GM19240 (cell line): Measurements from ENCODE around the gene BRINP2.

ENCODE experiments used
- DNase-seq: peaks from one replicate; pipeline ENCODE4 v3.0.0; 2011; ENCODE audit warnings: low spot score; ENCODE audit not compliant: insufficient read length

BRINP2 gene

DNA sequence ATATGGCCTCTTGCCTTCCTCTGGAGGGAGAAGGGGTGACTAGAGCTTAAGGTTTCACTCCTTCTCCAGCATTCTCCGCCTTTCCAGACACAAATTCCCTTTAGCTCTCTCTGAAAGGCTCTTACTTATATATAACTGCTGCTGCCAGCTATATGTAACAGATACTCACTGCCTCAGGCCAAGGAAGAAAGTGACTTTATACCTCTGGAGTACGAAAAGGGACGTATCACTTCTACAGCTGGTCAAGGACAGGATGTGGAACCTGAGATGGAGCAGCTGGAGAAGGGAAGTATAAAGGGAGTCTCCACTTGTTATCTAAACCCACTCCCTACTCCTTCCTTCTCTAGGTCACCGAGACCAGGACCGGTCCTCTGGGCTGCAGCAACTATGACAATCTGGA lies 102.4 kb downstream of the BRINP2 start:
- no peak for DNase-seq

DNA sequence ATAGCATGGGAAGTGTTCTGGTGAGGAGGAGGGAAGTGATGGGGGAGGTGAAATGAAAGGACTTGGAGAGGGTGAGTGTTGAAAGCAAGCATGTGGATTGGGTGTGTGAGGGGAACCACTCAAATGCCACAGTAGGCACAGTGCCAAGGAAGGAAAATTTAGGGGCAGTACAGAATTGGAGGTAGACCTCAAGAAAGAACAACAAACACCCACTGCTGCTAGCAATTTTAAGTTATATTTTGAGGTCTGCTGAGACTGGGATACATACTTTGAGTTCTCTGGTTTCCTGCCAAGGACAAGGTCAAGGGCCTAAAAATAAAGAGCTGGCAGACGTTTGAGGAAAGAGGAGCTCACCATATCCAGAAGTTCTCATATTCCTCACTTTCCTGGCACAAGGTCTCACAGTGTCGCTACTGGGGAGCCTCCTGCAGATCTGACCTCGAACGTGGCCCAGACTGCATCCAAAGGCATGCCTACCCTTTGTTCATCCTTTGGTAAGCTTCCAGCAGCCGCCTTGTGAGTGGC lies 104.0 kb downstream of the BRINP2 start:
- DNase-seq: no peak

DNA sequence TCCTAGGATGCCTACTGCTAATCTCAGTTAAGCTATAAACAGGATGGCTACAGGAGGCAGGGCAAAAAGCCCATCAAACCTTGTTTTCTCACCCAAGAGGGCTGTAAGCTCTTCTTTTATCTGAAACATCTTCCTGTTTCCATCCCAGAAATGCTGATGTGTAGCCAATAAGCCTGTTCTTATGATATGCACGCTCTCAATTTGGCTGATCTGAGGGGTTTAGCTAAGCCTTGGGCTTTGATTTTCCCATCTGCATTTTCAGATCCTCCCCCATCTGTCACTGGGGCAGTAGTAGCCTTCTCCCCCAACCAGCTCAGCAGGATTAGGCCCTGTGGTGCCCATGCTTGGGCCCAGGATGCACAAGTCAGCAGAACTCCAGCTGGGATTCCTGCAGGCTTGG lies 105.0 kb downstream of the BRINP2 start:
- DNase-seq: no peak

- no peak for DNase-seq
Measured at GRCh38 chr1:177278626-177279390, 108.0 kb downstream of the BRINP2 start.

- no peak for DNase-seq
Measured at GRCh38 chr1:177281901-177282300, 111.1 kb downstream of the BRINP2 start.

DNA sequence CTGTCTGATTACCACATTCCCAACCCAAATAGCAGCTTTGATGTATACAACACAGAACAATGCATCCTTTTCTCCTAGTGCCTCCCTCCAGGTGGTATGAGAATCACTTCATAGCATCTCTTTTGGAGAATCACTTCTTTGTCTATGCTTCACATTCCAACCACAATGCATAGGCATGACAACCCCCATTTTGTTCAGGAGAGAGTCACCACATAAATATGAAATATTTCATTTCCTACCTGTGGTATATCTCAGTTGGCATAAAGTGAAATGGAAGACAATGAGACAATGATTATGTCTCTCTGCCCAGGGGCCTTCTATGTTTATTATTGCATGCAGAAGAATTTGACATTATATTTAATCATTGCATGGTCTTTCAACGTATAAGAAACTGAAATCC lies 112.2 kb downstream of the BRINP2 start:
- no peak for DNase-seq

DNA sequence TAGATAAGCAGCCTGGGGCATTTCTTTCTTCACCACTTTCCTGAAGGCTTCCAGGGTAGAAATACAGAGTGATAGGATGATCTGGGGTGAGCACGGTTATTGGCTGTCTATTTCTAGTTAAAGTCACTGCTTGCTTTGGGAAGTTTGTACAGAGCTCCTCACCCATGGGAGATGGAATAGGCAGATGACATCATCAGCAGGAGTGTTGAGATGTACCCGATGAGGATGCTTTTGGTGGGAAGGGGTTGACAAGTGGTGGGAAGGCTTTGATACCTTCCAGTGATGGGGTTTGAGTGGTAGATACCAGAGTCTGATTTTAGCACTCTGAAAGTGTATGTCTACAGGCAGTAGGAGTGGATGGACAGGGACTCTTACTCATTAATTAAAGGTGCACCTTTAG lies 112.6 kb downstream of the BRINP2 start:
- DNase-seq: no peak

DNA sequence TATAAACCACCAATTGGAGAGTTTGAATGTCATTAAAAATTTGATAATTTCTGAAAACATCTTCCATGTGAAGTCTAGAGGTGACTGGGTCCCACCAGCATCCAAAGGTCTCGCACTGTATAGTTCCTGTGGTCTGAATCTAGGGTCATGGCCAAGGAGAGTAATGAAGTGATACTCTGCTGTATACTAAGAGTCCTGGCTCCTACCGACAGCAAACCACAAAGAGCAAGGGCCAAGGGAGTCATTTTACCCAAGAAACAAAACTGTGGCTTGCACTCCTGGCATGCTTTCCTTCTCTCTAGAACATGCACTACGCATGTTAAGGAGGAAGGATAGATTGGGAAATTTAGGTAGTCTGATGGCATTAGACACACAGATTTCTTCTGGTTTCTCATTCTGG lies 115.6 kb downstream of the BRINP2 start:
- no peak for DNase-seq

- DNase-seq: no peak
Measured at GRCh38 chr1:177287270-177287669, 116.5 kb downstream of the BRINP2 start.

GRCh38 chr1:177287994-177288393 lies 117.2 kb downstream of the BRINP2 start:
- DNase-seq: no peak

DNA sequence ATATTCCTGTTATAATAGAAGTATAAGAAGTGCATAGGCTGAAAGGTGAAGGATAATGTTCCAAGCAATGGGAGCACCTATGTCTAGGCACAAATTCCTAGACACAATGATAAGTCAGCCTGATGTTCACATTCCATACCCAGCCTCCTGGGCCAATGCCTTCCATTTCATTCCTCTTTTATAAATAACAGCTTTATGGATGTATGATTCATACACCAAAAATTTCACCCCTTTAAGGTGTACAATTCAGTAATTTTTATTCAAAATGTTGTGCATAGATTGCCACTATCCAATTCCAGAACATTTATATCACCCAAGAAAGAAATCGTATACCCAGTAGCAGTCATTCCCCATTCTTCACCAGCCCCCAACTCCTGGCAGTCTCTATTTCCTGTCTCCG lies 118.8 kb downstream of the BRINP2 start:
- no peak for DNase-seq

DNA sequence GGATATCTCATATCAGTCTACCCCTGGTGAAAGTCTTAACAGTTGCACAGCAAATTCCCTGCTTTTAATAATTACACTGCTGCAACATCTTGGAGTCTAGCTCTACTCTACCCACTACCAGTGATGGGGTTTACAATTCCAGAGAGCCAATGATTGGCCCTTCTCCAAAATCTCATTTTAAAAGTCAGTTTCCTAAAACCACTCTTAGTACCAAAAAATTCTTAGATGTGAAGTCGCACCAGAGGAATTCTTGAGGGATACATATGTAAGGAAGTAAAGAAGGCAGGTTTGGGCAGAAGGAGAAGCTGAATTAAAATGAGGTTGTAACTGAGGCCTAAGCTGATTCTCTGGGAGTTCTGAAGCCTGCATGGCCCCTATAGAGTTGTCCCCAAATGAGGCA lies 129.7 kb downstream of the BRINP2 start:
- DNase-seq: no peak

DNA sequence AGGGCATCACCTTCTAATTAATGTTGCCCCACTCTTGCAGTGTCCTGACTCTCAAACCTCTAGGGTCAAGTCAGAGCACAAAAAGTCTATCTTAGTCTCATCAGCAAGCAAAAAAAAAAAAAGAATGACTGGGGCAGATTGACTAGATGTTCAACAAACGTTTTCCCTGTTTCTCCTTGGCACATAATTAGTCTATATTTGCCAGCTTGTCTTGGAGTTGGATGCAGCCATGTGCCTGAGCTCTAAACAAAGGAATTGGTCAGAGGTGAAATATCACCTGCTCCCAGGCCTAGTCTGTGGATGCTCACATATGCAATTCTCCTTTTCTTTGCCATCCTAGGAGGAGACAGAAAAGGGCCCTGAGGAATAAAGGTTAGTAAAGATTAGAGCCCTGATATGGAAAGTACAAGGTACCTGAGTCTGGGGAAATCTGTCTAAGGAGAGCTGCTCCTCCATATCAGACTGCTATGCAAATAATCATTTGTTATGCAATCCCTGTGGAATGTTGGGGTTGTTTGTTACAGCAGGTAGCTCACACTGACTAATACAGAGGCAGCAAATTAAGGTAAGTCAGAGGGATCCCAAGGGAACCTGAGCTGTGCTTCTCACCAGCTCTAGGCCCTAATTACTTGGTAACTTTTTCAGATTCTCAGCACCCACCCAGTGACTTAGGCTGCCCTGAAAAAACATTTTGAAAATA lies 130.8 kb downstream of the BRINP2 start:
- DNase-seq: no peak

DNA sequence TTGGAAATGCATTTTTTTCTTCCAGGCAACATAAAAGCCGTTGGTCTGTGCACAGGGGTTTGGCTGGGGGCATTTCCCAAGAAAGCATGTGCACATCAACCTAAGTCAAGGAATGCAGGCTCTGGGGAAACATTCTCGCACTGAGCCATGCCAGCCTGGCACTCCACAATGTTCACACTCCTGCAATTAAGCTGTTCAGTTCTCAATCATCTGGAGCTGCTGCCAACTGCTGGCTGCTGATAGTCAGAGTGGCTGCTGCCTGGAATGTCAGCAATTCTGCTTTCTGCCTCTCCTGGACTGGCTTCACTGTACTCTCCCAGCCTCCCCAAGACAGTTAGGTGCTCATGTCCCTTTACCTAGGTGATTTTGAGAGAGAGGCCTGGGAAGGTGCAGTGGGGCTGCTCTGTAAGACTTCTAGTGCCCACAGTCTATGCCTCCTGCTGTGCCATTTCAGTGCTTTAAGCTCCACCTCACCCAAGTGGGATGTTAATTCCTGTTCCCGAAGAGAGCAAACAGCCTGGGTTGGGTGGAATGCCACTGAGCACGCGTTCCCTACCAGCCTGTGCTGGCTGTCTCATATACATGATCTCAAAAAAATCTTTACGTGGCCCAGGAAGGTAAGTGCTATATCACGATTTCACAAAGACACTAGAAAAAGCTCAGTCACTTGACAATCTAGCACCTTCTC lies 131.7 kb downstream of the BRINP2 start:
- no peak for DNase-seq

- no peak for DNase-seq
Measured at GRCh38 chr1:177305040-177306018, 134.6 kb downstream of the BRINP2 start.

GRCh38 chr1:177306019-177306415 lies 135.3 kb downstream of the BRINP2 start:
- no peak for DNase-seq

GRCh38 chr1:177306981-177307380 lies 136.2 kb downstream of the BRINP2 start:
- no peak for DNase-seq

DNA sequence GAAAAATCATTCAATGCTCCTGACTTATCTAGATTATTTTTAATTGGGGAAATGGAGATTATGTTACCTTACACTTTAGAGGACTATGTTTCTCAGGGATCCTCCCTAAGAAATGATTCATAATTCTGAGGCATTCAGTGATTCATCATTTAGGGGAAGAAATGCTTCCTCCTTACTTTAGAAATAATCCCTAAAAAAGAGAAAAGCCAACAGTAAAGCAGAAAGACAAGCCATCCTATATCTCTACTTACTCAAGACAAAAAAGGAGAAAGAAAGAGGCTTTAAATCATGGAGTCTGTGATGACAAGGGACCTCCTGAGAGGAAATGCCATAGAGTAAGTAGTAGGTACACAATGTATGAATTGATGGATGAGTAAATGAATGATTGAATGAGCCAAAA lies 137.0 kb downstream of the BRINP2 start:
- no peak for DNase-seq

GRCh38 chr1:177309880-177310279 lies 139.1 kb downstream of the BRINP2 start:
- no peak for DNase-seq

GRCh38 chr1:177310326-177310725 lies 139.6 kb downstream of the BRINP2 start:
- no peak for DNase-seq

GRCh38 chr1:177311111-177311510 lies 140.4 kb downstream of the BRINP2 start:
- DNase-seq: no peak
